Stomach (tissue), 4 donors: ENCODE data around the gene SMC2.

ENCODE experiments used
- EP300 ChIP-seq: sonication (generic); formaldehyde crosslinking; IDR thresholded peaks from one replicate; pipeline ENCODE4 v1.6.1; 2017; ENCODE audit warnings: antibody characterized with exemption
- POLR2A ChIP-seq, 4 donors: fragments of 450-650 bp; IDR thresholded peaks; one replicate each; pipeline ENCODE4 v1.6.1; 2016; ENCODE audit warnings: antibody characterized with exemption in 4 of 4, control low read depth in 2 of 4, mild to moderate bottlenecking in 1 of 4, moderate library complexity in 1 of 4
- POLR2AphosphoS5 ChIP-seq, 3 donors: sonication (generic); formaldehyde crosslinking; IDR thresholded peaks; one replicate each; pipeline ENCODE4 v1.6.1; 2016; ENCODE audit warnings: antibody characterized with exemption in 3 of 3
- TF ChIP-seq, protein P1 (sequence below), 7 experiments: fragments of 450-650 bp in 4 of 7; fragments of 200-600 bp in 3 of 7; sonication (generic) in 3 of 7; IDR thresholded peaks; one replicate each; pipeline ENCODE4 v1.5.1; 2016 to 2019; ENCODE audit warnings: antibody characterized with exemption in 7 of 7, control low read depth in 2 of 7, mild to moderate bottlenecking in 1 of 7

GRCh38 chr9:104075801-104076753, 18.0 kb upstream of the SMC2 start:
- TF ChIP-seq, protein P1, sequence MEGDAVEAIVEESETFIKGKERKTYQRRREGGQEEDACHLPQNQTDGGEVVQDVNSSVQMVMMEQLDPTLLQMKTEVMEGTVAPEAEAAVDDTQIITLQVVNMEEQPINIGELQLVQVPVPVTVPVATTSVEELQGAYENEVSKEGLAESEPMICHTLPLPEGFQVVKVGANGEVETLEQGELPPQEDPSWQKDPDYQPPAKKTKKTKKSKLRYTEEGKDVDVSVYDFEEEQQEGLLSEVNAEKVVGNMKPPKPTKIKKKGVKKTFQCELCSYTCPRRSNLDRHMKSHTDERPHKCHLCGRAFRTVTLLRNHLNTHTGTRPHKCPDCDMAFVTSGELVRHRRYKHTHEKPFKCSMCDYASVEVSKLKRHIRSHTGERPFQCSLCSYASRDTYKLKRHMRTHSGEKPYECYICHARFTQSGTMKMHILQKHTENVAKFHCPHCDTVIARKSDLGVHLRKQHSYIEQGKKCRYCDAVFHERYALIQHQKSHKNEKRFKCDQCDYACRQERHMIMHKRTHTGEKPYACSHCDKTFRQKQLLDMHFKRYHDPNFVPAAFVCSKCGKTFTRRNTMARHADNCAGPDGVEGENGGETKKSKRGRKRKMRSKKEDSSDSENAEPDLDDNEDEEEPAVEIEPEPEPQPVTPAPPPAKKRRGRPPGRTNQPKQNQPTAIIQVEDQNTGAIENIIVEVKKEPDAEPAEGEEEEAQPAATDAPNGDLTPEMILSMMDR (IDR thresholded peaks at IDR 0.05), result no peak
- TF ChIP-seq POLR2AphosphoS5 (IDR thresholded peaks at IDR 0.05), result no peak
- no peak for TF ChIP-seq EP300
- TF ChIP-seq POLR2A (IDR thresholded peaks at IDR 0.05), result no peak
